Common myeloid progenitor, CD34-positive (primary cell): ENCODE measurements around the gene LASP1.
"Not testable (repeated sequence)": the region's sequence is repeated elsewhere in the genome, so short reads cannot be mapped to it uniquely, and the experiment has no call there.

Experiments
- CTCF ChIA-PET: fragments of 350-600 bp; sonication (Branson Sonifier 250); formaldehyde crosslinking; loops from one replicate; lab custom pipeline; 2021; ENCODE audit warnings: antibody characterized with exemption; lab: Charles Lee
- POLR2A ChIA-PET: fragments of 350-600 bp; sonication (Branson Sonifier 250); formaldehyde crosslinking; loops from one replicate; lab custom pipeline; 2021; ENCODE audit warnings: antibody characterized with exemption; lab: Charles Lee
- DNase-seq, 3 donors: peaks; one replicate each; pipeline versions ENCODE4 v3.0.0 to v3.0.0-alpha.2; 2013
- H3K27ac ChIP-seq, 2 experiments: 1 replicate in 1 of 2; 2 replicates in 1 of 2; pipeline ENCODE4 v1.7.0; 2013; ENCODE audit warnings: inconsistent platforms in 2 of 2, low read length in 2 of 2, mild to moderate bottlenecking in 2 of 2, low read depth in 1 of 2, moderate library complexity in 1 of 2; ENCODE audit not compliant: severe bottlenecking in 2 of 2, insufficient read depth in 1 of 2, poor library complexity in 1 of 2
- H3K27me3 ChIP-seq, 5 experiments: replicated peaks in 2 of 5; 1 replicate in 3 of 5; 2 replicates in 2 of 5; pipeline versions ENCODE4 v1.6.1 to v1.7.0; 2013; ENCODE audit warnings: low read length in 4 of 5, mild to moderate bottlenecking in 2 of 5, moderate library complexity in 2 of 5, inconsistent platforms in 1 of 5; ENCODE audit not compliant: insufficient read depth in 5 of 5, control insufficient read depth in 4 of 5
- H3K36me3 ChIP-seq, 4 experiments: 1 replicate in 2 of 4; 2 replicates in 2 of 4; pipeline versions ENCODE4 v1.6.1 to v1.7.0; 2013; ENCODE audit warnings: low read length in 3 of 4, control low read depth in 1 of 4, mild to moderate bottlenecking in 1 of 4; ENCODE audit not compliant: control insufficient read depth in 4 of 4, insufficient read depth in 4 of 4
- H3K4me1 ChIP-seq, 4 experiments: 1 replicate in 3 of 4; 2 replicates in 1 of 4; pipeline versions ENCODE4 v1.6.1 to v1.7.1; 2013; ENCODE audit warnings: low read length in 3 of 4, mild to moderate bottlenecking in 3 of 4, control low read depth in 1 of 4, inconsistent platforms in 1 of 4, moderate library complexity in 1 of 4; ENCODE audit not compliant: control insufficient read depth in 4 of 4, insufficient read depth in 4 of 4; ENCODE audit errors: control extremely low read depth in 1 of 4
- H3K4me3 ChIP-seq, 7 experiments: 1 replicate in 4 of 7; 2 replicates in 3 of 7; pipeline versions ENCODE4 v1.5.1 to v1.7.0; 2013; ENCODE audit warnings: mild to moderate bottlenecking in 7 of 7, low read length in 6 of 7, moderate library complexity in 6 of 7, inconsistent platforms in 2 of 7, low read depth in 2 of 7, control low read depth in 1 of 7; ENCODE audit not compliant: insufficient read depth in 4 of 7, control insufficient read depth in 1 of 7; ENCODE audit errors: extremely low read depth in 1 of 7
- H3K9me3 ChIP-seq, 5 experiments: 1 replicate in 4 of 5; 2 replicates in 1 of 5; pipeline versions ENCODE4 v1.6.1 to v1.7.1; 2013; ENCODE audit warnings: low read length in 4 of 5, mild to moderate bottlenecking in 2 of 5, inconsistent platforms in 1 of 5, low read depth in 1 of 5, moderate library complexity in 1 of 5; ENCODE audit not compliant: control insufficient read depth in 4 of 5, insufficient read depth in 2 of 5; ENCODE audit errors: control extremely low read depth in 1 of 5
- WGBS: methylation state at CpG from one replicate; pipeline ENCODE4 v1.1.5; 2013; ENCODE audit not compliant: insufficient coverage; 5-methylcytosine and 5-hydroxymethylcytosine counted together

The LASP1 gene

GRCh38 chr17:38942696-38943334, 73.0 kb downstream of the LASP1 start:
- ChIA-PET POLR2A (interaction anchor here (0.6 kb wide), 1 partner anchor 115 kb away, joined by 3 read pairs; no protein-coding TSS in a partner anchor), CTCF (interaction anchor here (0.5 kb wide), 1 partner anchor 264 kb away, joined by 3 read pairs; no protein-coding TSS in a partner anchor)
- no peak for DNase-seq
- Histone ChIP-seq H3K4me3 (no peak overlapping the region), H3K9me3 (no peaks in the 10 kb centered on the region), H3K36me3 (no peaks in the 10 kb centered on the region), H3K27ac (no peak overlapping the region), H3K4me1 (no peaks in the 10 kb centered on the region), H3K27me3 (no peaks in the 10 kb centered on the region)
- WGBS: 100% methylated on average over 2 of the region's 4 CpGs

- H3K4me3 ChIP-seq: no peak overlapping the region
- H3K27ac ChIP-seq: no peak overlapping the region
- no peaks in the 10 kb centered on the region for H3K36me3 ChIP-seq
- 89% methylated on average over 5 of the region's 8 CpGs for WGBS
- H3K9me3 ChIP-seq: no peaks in the 10 kb centered on the region
- ChIA-PET CTCF (interaction anchor here (1.1 kb wide), 1 partner anchor 25 kb away, joined by 3 read pairs; no protein-coding TSS in a partner anchor), POLR2A (no interaction called here)
- no peaks in the 10 kb centered on the region for H3K4me1 ChIP-seq
- DNase-seq: peak in 2 of 3 donors; percentile 23 to 37
- no peaks in the 10 kb centered on the region for H3K27me3 ChIP-seq
These were observed 73.7 kb downstream of the LASP1 start for GRCh38 chr17:38943607-38944006.

- Histone ChIP-seq H3K27ac (no peak overlapping the region), H3K27me3 (no peaks in the 10 kb centered on the region), H3K4me3 (no peak overlapping the region), H3K4me1 (no peaks in the 10 kb centered on the region), H3K9me3 (no peaks in the 10 kb centered on the region), H3K36me3 (no peaks in the 10 kb centered on the region)
- WGBS: 100% methylated on average over 2 of the region's 2 CpGs
- ChIA-PET CTCF (no interaction called here), POLR2A (no interaction called here)
- peak in 2 of 3 donors; percentile 35 to 43 for DNase-seq
These were observed 77.3 kb downstream of the LASP1 start for GRCh38 chr17:38947189-38947588.

GRCh38 chr17:38953800-38954199, 83.9 kb downstream of the LASP1 start:
- H3K4me3 ChIP-seq, H3K9me3 ChIP-seq, H3K4me1 ChIP-seq, POLR2A ChIA-PET, DNase-seq, H3K27ac ChIP-seq, H3K36me3 ChIP-seq, H3K27me3 ChIP-seq, CTCF ChIA-PET: not testable (repeated sequence)
- WGBS: no CpG with 5 or more reads among the region's 7 CpGs

GRCh38 chr17:38958326-38958725, 88.5 kb downstream of the LASP1 start:
- no peaks in the 10 kb centered on the region for H3K27me3 ChIP-seq
- H3K4me3 ChIP-seq: no peak overlapping the region
- no peaks in the 10 kb centered on the region for H3K4me1 ChIP-seq
- ChIA-PET CTCF (interaction anchor here (0.6 kb wide), 1 partner anchor 1008 kb away, joined by 4 read pairs; no protein-coding TSS in a partner anchor), POLR2A (no interaction called here)
- H3K9me3 ChIP-seq: no peaks in the 10 kb centered on the region
- H3K27ac ChIP-seq: no peak overlapping the region
- H3K36me3 ChIP-seq: no peaks in the 10 kb centered on the region
- no peak for DNase-seq
- no CpG with 5 or more reads among the region's 1 CpG for WGBS

GRCh38 chr17:38958756-38959155, 88.9 kb downstream of the LASP1 start:
- no peak for DNase-seq
- no peaks in the 10 kb centered on the region for H3K36me3 ChIP-seq
- no peak overlapping the region for H3K4me3 ChIP-seq
- CTCF ChIA-PET: interaction anchor here (0.6 kb wide), 1 partner anchor 1008 kb away, joined by 4 read pairs; no protein-coding TSS in a partner anchor
- POLR2A ChIA-PET: no interaction called here
- H3K9me3 ChIP-seq: no peaks in the 10 kb centered on the region
- H3K4me1 ChIP-seq: no peaks in the 10 kb centered on the region
- H3K27me3 ChIP-seq: no peaks in the 10 kb centered on the region
- H3K27ac ChIP-seq: no peak overlapping the region

GRCh38 chr17:38959508-38959907, 89.7 kb downstream of the LASP1 start:
- no peak for DNase-seq
- Histone ChIP-seq H3K27me3 (no peaks in the 10 kb centered on the region), H3K9me3 (no peaks in the 10 kb centered on the region), H3K4me3 (no peak overlapping the region), H3K27ac (no peak overlapping the region), H3K36me3 (no peaks in the 10 kb centered on the region), H3K4me1 (no peaks in the 10 kb centered on the region)
- POLR2A ChIA-PET: no interaction called here
- 100% methylated on average over 1 of the region's 3 CpGs for WGBS
- CTCF ChIA-PET: interaction anchor here (1.1 kb wide), 1 partner anchor 52 kb away, joined by 3 read pairs; no protein-coding TSS in a partner anchor
